ENCODE data around the gene RRAGD.

RRAGD gene

GRCh38 chr6:89375427-89376267, 36.4 kb downstream of the RRAGD start:
- DNase-seq, result peak; percentile 94

GRCh38 chr6:89372506-89372901, 39.6 kb downstream of the RRAGD start:
- DNase-seq, result no peak

- DNase-seq, result no peak
Measured at GRCh38 chr6:89371849-89372505, 40.1 kb downstream of the RRAGD start.

GRCh38 chr6:89368999-89369398, 43.1 kb downstream of the RRAGD start:
- no peak for DNase-seq

GRCh38 chr6:89368107-89368506, 44.0 kb downstream of the RRAGD start:
- DNase-seq, result no peak

- no peak for DNase-seq
Measured at GRCh38 chr6:89364586-89364985, 47.5 kb downstream of the RRAGD start.

- no peak for DNase-seq
Measured at GRCh38 chr6:89361171-89361570, 50.9 kb downstream of the RRAGD start.

DNA sequence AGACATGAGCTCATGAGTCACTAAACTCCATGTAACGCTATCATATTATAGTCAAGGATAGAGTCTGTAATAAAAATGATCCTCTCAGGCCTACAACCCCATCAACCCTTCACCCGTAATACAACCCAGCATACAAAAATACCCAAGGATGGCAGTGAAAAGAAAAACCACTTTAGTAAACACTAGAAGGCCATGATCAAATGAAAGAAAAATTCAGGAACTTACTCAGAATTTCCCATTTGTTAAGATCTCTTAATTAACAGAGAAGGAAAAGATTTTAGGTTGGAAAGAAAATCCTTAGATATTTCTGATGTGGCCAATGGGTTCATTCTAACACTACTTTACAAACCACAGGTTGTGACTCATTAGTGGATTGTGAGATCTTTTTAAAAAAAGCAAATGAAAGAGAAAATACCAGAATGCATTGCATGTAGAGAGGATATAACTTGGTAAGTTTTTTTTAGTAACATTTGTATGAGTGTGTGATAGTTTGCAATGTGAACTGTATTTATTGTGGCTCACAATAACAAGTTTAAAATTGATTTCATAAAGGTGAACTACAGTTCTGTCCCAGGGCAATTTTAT, 51.6 kb downstream of the RRAGD start:
- DNase-seq, result no peak

- no peak for DNase-seq
Measured at GRCh38 chr6:89359561-89359960, 52.5 kb downstream of the RRAGD start.

GRCh38 chr6:89357390-89357789, 54.7 kb downstream of the RRAGD start:
- DNase-seq, result no peak

DNA sequence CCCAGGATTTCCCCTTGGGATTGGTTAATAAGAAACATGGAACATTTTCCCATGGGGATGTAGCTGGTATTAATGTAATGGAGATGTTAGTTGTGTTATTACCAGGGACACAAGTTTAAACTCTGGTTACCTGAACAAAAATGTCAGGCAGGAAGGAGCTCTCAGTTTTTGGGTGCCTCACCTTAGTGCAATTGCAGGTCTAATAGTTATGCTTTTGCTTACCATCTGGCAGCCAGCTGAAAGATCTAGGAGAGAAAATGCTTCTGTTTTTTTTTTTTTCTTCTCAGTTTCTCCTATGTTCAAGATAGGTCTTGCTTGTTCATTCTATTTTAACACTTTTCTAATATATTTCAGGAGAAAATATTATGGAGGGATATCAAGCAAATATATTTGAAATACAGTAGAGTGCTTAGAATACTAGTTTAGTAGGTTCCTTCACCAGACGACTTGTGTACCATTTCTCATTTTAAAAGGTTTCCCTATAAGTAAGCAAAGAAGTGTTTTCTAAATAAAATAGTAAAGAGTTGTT, 55.4 kb downstream of the RRAGD start:
- DNase-seq, result no peak

GRCh38 chr6:89355511-89356194, 56.4 kb downstream of the RRAGD start:
- no peak for DNase-seq

DNA sequence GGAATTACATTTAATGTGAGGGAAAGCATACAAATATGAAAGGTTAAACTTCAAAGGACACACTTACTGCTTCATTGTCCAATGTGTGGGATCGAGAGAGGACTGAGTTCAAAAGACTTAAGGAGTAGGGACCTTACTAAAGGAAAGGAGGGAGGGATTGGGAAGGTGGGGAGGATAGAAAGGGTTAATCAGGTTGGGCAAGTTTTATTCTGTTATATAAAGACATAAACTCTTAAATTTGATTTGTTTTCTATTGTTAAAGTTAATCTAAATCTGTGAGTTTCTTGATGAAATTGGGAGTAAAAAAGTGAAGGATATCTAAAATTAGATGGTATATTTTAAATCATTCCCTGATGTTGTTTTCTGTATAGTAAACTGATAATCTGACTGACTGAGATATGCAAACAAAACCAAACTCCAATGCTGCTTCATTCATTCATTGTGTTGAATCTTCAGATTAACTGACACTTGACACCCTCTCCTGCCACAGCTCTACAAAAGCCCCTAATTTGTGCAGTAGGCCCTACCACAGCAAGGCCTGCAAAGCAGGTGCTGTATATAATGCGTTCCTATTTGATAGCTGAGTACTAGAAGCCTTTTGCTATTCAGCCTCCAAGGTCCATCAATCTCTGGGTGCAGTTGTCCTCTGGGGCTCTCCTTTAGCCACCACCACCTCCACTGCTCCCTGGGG, 58.2 kb downstream of the RRAGD start:
- DNase-seq, result no peak

GRCh38 chr6:89353118-89353556, 58.9 kb downstream of the RRAGD start:
- no peak for DNase-seq

DNA sequence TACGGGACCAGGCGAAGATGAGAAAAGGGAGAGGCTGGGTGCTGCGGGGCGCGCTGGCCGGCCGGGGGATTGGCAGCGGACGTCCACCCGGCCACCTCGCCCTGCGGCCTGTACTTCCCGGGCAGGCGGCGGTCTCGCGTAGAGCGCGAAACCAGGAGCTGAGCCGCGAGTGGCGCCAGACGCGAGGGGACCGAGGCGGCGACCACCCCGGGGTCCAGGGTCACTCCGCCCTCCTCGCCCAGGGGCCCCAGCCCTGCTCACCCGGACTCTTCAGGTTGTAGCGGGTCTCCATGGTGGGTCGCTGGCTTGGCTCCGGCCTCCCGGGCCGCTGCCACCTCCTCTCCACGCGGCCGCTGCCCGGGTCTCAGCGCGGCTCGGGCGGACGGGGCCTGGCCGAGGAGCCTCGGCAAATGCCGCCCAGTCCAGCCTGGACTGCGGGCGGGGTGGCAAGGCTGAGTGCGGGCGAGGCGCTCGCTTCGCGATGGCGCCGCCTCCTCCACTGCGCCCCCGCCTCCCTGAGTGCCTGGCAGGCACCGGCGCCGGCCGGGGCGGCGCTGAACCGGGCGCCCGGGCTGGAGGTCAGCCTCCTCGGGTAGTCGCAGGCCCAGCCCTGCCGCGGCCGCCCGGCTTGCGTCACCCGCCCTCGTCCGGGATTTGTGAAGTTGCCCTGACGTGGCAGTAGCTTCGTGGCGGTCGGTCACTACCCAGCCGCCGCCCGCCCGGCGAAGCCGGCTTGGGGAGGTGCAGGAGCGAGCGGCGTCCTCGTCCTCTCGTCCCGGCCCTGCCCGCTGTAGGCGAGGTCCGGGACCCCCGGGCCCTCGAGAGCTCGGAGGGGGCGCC, 59.6 kb downstream of the RRAGD start, which contains the start of gene UBE2J1:
Gene UBE2J1 (minus strand): TSS at position 445 of the 840 bp plus-strand sequence. CDS start 153 bp downstream, at position 292.
- DNase-seq, result peak; percentile 21

- DNase-seq, result no peak
Measured at GRCh38 chr6:89351671-89352277, 60.3 kb downstream of the RRAGD start.

- no peak for DNase-seq
Measured at GRCh38 chr6:89350281-89350966, 61.6 kb downstream of the RRAGD start.

DNA sequence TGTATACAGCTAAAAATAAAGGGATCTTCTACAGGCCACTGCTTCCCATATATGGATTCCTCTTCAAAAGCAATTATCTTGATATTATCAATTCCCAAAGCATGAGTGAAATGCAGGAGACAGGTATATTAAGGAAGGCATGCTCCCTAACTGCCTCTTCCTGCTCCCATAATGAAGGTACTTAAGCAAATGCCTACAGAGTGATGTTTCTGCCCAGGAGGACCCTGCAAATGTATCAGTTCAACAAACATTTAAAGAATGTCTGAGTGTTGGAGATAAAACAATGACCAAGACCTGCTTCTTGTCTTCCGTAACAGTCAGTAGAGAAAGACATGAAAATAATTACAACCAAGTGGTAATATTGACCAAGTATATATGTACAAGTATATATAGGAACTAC, 63.7 kb downstream of the RRAGD start:
- DNase-seq, result no peak

DNA sequence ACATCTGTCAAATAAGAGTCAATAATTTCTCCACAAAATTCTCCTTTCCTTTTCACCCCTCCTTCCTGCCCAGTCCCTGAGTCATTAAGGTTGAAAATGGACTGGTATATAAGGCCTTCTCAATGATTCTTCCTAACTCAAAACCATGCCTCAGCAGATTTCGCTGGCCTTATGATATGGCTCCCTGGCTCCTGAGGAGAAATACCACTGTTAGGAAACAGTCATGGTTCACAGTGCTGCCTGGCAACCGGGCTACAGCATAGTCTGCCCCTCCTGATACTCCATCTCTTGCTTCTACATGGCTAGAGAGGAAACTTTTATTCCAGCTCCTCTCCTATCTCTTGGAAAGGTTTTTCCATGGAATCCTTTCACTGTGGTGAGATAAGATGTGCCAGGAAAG, 64.2 kb downstream of the RRAGD start:
- DNase-seq, result no peak

GRCh38 chr6:89346433-89346832, 65.6 kb downstream of the RRAGD start:
- DNase-seq, result no peak

All from DMS 273 treated with DMSO at 0.1 percent for 48 hours (cell line).